ENCODE data around the gene SPOCD1.
A peak's percentile ranks its signal among the peaks of the same experiment; 100 is the strongest.

Gene SPOCD1

DNA sequence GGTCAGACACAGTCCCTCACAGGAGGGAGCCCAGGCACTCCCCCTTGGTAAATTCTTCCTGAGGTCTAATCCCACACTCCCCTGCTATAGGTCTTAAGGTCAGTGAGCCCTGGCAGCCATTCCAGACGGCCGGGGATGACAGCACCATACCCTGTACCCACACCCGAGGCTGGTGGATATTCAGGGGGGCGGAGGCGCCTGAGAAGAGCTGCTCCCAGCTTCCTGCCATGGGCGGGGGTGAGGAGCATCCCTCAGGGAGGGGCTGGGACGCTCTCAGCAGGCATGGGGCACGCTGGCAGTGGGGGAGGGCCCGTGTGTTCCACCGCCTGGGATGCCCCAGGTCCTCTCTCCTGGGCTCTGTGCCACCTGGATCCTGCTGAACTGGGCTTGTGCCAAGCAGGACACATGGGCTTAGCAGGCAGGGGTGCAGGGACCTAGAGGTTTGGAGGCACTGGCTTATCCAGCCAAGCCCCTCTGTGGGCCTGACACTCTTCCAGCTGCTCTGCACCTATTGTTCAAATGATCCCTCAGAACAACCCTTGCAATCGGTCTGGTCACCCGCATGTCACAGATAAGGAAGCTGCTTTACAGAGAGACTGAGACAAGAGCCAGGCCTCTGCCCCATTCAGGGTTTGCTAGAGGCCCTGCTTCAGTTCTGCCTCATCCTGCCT, 46.0 kb downstream of the SPOCD1 start:
- no peak for DNase-seq

- peak; percentile 50 for DNase-seq
Observed at GRCh38 chr1:31768939-31769704, 46.7 kb downstream of the SPOCD1 start.

GRCh38 chr1:31768407-31768907, 47.4 kb downstream of the SPOCD1 start:
- DNase-seq = no peak

DNA sequence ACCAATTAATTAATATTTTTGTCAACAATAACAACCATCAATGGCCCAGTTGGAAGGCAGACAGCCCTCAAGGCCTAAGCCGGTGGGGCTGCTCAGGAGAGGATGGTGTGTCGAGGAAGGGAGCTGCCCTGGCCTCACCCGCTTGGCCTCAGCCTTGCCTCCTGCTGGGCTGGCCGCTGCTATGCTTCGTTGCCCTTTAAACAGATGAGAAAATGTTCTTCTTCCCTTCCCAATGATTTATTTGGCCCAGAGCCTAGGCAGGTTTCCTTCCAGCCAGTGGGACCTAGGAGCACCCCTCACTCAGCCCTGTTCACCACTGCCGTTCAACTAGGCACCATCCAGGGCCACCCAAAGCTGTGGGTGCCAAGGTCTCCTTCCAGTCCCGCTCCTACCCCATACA, 48.6 kb downstream of the SPOCD1 start:
- DNase-seq = no peak

DNA sequence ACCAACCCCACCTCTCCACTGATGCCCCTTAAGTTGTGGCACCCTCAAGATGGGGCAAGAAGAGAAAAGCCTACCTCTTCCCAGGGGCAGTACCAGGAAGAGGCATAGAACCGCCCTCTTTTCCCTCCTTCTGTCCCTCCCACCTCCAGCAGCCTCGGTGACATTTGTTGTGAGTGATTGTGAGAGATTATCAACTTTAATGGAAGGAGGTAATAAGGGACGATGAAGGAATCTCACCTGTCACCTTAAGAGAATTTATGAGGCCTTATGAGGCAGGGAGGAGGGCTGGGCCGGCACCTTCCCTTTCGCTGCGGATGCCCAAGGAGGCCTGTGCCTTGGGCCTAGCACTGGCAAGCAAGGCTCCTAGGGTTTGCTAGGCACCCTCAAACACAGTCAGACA, 50.3 kb downstream of the SPOCD1 start:
- DNase-seq = no peak

DNA sequence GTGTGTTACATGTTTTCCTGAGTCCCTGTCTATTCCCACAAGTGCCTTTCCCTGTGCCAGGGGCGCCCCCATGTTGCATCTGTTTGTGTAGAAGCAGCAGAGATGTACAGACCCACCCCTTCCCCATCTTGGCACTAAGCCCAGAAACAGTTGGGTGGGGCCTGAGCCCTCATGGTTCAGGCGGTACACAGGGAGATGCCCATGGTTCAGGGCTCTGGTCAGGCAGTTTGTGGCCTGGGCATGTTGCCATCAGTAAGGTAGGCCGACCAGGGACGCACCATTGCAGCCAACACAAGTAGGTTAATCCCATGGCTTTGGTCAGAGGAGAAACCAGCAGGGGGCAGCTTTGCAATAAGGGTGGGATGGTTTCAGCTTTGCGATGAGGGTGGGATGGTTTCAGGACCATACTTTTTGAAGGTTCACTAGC, 50.8 kb downstream of the SPOCD1 start:
- DNase-seq = peak; percentile 66

DNA sequence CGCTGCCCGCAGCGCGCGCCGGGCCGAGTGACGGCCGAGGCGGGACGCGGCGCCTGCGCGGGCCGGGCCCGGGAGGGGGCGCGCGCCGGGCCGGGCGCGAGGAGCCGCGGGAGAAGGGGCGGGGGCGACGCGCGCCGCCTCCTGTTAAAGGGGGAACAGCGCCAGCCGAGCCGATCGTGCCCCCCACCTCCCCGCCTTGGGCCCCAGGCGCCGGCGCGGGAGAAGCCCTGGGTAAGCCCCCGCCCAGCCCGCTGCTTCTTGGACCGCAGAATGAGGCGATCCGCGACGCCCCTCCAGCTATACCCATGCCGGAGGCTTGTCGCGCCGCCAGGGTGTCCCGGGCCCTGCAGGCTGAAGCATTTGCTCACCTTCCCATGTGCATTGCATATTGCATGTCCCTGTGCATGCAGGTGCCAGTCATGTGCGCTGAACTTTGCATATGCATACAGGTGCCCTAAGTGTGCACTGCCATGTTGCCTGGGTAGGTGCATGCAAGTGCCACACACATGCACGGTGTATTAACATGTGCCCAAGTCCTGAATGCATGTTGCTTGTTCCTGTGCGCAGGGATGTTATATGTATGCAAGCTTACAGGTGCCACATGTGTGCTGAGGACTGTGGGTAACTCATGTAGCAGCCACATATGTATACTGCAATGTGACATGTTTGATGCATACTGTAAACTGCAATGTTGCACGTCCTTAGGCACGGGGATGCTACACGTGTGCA, 51.3 kb downstream of the SPOCD1 start, which contains the start of gene ADGRB2:
Gene ADGRB2, minus strand, starts transcription at position 29 of the 729 bp plus-strand sequence. CDS start 7,119 bp downstream, outside the sequence.
- peak; percentile 41 for DNase-seq

DNA sequence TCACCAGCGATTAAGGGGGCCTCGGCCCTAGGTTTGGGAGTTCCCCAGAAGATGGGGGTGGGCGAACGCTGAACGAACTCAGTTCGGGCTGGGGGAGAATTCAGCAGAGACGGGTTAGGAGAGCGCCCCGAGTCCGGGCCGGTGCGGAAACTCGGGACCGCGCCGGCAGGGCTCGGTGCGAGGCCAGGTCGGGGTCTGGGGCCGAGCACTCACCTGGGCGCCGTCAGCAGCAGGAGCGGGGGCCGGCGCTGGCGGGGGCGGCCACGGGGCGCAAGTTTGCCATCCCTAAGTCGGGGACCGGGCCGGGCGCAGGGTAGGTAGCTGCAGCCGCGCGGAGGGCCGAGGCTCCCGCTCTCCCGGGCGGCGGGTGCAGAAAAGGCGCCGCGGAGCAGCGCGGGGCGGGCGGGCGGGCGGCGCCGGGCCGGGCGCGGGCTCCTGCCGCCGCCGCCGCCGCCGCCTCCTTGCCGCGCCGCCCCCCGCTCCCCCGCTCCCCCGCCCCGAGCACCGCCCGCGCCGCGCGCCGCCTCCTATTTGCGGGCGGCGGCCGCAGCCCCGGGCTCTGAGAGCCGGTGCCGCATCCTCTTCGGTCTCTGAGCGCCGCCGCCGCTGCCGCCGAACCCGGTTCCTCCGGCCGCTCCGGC, 52.0 kb downstream of the SPOCD1 start:
- DNase-seq = no peak

- peak; percentile 82 for DNase-seq
Observed at GRCh38 chr1:31762726-31763670, 52.8 kb downstream of the SPOCD1 start.

- no peak for DNase-seq
Observed at GRCh38 chr1:31762323-31762722, 53.5 kb downstream of the SPOCD1 start.

- no peak for DNase-seq
Observed at GRCh38 chr1:31761883-31762282, 53.9 kb downstream of the SPOCD1 start.

DNA sequence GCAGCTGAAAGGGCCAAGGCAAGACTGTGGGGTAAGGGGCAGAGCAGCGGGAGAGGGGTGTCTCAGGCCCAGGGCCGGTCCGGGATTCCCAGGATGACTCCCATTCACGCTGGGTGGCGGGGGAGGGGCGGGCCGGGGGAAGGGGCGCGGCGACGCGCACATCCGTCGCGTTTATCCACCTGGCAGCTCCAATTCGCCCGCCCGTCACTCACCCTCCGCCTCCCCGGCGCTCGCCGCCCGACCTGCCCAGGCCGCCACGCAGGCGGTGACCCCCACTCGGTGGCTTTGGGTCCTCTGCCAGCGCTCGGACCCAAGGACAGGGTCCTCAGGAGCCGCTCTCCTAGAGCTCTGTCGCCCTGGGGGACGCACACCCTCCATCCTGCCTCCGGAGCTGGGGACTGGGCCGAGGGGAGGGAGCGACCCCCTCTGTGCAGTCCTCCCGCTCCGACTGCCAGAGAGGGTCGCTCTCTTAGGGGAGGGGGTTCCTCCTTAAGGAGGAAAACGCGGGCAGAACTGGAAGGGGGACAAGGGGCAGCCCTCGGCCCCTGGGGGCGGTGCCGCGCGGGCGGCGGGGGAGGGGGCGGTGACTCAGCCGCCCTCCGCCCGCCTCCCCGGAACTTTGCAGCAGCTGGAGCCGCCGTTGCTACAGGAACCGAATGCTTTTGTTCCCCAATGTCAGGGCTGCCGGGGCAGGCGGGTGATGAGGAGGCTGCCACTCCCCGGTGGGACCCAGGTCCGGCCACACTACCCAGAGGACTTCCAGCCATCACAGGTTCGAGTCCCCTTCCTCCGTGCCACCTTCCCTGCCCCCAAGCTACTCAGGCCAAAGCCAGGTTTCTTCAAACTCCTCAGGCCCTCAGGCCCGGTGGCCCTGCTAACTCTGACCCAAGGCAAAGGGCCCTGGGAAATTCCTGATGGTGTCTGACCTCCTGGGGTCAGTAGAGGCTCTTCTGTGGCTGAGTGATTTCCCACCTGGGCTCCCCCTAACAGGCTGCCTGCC, 55.1 kb downstream of the SPOCD1 start:
- DNase-seq = peak; percentile 67

GRCh38 chr1:31759298-31760023, 56.4 kb downstream of the SPOCD1 start:
- no peak for DNase-seq

DNA sequence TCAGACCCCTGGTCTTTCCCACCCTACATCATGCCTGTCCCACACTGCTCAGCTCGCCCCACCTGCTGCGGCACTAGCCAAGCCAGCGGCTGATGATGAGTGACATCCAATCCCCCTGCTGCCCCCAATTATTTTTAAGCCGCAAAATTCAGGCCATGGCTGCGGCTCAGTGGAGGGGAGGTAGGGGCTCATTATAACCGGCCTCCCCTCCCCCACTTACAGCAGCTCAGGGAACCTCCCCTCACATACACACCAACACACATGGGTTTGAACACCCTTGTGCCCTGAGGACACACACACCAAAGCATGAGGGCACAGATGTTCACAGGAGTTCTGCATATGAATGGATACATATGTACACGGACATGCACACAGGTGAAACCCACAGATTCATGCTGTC, 57.0 kb downstream of the SPOCD1 start:
- no peak for DNase-seq

DNA sequence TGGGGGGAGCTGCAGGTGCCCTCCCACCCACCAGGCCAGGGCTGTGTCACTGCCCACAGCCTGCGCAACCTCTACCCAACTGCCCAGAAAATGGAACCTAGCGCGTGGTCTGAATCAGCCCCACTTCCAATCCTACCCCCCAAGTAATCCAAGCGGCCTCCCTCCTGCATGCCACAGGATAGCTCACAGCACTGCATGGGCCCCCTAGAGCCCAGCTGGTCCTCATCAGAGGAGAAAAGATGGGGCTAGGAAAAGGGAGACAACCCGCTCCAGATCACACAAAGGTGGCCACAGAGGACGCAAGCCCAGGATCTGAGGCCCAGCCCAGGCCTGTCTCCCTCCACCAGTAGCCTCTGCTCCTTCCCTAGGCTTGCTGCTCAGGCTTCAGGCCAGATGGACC, 57.8 kb downstream of the SPOCD1 start:
- no peak for DNase-seq

DNA sequence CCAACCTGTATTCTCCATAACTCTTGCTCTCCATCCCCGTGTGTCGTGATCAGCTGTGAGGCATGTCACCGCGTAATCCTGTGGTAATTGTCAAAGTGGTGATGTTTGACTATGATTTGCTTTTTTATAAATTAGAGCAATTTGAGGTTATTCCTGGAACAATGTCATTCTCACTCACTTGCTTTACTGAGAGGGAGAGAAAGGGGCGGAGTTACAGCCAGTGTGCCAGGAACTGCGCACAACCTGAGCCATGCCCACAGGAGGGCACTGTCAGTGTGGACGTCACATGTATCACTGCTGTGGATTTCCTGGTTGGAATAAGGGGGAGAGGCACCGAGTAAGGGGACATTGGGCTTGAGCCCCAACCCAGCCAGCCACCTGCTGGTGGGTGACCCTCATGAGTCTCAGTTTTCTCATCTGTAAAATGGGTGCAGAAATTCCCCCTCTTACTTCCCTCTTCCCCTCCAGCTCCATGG, 58.6 kb downstream of the SPOCD1 start:
- no peak for DNase-seq

- DNase-seq = no peak
Observed at GRCh38 chr1:31756578-31756977, 59.2 kb downstream of the SPOCD1 start.

GRCh38 chr1:31755850-31756492, 59.9 kb downstream of the SPOCD1 start:
- no peak for DNase-seq

GRCh38 chr1:31755197-31755611, 60.6 kb downstream of the SPOCD1 start:
- DNase-seq = no peak
